NCI-H345 treated with DMSO at 0.1 percent for 48 hours (cell line): ENCODE results near the gene RIPK1.
"Not testable (repeated sequence)": the region's sequence is repeated elsewhere in the genome, so short reads cannot be mapped to it uniquely, and the experiment has no call there.

ENCODE experiments used
- DNase-seq: peaks from one replicate; lab custom pipeline; 2025; ENCODE audit not compliant: unreplicated experiment; lab: John Stamatoyannopoulos, UW

The RIPK1 gene

GRCh38 chr6:3133515-3133914 is 65.2 kb downstream of the RIPK1 start:
- DNase-seq: no peak

- no peak for DNase-seq
These were observed 67.5 kb downstream of the RIPK1 start for GRCh38 chr6:3135668-3136291.

DNA sequence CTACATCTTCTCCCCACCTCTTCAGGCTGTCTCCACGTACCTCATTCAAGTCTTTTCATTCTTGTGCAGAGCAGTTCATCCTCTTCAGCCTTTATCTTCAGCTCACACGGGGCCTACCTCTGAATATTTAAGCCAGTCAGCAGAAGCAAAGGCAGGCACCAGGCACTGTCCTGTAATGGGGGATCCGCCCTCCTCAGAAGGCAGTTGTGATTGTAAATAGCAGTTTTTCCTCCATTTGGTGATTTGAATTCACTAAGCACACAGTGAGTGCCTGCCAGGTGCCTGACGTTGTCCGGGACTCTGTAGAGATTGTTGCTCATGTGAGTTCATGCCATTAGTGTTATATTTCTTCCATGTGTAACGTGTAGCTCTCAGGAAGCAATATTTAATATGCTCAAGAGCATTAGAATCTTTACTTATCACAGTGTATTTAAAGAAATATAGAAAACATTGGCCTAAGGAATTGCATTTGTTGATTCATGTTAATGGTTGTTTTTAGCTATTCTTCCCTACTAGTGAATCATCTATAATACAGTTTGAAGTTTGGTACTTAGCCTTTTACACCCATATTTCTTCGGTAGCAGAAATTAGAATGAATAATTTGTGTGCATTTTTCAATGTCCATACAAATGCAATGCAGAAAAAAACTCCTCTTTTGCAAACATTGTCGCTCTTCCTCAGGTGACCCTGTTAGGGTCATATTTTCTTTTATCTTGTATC is 68.2 kb downstream of the RIPK1 start:
- no peak for DNase-seq

DNA sequence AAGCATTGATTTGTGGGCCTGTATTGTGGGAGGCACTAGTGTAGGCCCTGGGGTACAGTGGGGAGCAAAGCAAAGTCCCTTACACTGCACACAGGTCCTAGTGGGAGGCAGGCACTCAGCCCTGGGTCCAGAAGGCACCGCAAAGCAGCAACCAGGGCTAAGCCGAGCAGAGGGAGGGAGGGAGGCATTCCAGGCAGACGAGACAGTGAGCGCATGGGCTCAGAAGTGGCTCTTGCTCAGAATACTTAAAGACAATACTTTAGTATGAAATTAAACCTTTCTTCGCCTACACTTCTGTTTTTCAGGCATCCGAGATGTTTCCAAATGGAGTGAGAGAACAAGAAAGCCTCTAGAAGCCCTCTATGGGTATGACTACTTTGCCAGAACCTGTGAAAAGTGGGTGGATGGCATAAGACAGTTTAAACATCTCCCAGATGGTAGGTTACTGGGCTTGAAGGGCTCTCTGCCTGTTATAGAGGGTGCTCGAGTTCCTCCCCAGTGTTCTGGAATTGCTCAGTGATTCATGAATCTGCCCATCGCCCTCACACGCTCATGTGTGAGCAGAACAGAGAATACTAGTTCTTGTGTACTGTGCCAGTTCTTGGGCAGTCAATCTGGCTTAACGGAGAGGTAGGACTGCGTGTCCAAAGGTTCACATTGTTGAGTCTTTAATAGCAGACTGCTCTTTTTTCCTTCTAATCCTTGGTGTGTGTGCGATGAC is 68.9 kb downstream of the RIPK1 start:
- no peak for DNase-seq

- not testable (repeated sequence) for DNase-seq
These were observed 69.6 kb downstream of the RIPK1 start for GRCh38 chr6:3137873-3138272.

DNA sequence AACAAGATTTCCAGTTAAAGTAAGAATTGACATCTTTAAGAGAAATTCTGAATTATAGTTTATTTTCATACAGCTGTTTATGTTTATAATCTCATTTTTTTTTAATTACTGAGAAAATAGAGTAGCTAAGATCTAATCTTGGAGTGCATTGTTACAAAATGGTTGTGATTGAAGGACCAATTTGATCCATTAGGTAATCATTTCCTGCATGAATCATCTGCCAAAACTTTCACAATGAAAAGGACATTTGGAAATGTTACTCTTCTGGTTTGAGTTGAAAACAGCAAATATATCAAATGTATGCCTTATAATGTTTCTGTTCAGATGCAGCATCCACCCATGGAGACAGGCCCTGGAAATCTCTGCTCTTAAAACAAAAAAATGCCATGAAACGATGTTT is 70.0 kb downstream of the RIPK1 start:
- DNase-seq: no peak

DNA sequence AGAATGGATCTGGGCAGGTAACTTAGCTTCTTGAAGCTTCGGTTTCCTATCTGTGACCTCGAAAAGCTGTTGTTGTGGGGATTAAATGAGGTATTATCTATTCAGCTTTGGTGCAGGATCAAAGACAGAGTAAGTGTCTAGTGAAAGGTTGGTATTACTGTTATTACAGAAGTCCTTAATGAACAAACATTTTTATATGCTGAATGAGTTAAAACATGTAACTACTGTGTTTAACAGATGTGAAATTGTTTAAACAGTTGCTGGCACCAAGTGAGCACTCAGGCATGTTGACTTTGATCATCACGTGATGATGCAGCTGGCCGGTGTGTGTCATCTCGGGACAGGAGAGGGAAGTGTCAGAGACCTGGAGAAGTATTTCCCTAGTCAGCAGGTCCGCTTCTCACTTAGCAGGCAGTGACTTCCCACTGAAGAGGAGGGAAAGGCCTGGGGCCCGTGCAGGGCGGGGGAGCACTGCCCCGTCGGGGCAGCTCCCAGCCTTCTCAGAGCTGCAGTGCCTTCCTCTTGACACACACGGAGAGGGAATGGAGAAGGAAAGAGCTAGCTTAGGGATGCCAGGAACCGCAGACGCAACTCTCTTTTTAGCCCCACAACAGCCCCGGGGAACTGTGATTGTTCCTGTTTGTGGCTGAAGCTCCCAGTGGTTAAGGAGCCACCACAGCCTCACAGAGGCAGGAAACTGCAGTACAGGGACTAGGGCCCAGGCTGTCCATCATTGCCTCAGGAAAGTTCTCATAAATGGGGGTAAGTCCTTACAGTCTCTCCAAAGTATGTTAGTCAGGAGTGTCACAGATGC is 71.0 kb downstream of the RIPK1 start:
- no peak for DNase-seq

DNA sequence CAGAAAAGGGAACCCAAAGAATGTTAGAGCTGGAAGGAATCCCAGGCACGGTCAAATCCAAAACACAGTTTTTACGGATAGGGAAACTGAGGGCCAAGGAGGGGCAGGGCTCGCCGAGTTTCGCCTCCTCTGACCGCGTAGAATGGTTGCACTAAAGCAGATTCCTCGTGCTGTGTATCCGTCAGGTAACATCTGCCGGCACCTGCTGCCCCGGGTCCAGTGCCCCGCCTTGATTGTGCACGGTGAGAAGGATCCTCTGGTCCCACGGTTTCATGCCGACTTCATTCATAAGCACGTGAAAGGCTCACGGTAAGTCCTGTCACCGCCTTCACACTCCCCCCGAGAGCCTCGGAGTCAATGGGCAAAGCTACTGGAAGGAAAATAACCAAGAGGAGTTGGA is 71.9 kb downstream of the RIPK1 start:
- DNase-seq: no peak

DNA sequence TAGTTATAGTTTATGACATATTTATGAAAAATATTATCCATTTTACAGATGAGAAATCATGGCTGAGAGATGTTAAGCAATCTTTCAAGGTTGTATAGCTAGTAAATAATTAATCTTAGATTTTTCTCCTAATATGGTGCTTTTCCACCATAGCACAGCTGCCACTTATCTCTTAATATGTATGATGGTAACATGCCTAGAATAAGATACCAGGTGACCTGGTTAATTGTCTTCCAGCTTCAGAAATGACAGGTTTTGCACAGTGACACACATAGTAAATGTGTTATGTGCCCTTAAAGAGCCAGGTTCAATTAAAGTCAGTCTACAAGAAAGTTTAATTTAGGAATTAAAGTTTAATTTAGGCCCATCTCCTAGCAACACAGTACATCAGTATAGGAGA is 74.2 kb downstream of the RIPK1 start:
- DNase-seq: no peak

- no peak for DNase-seq
These were observed 74.9 kb downstream of the RIPK1 start for GRCh38 chr6:3143158-3143557.

- no peak for DNase-seq
These were observed 76.3 kb downstream of the RIPK1 start for GRCh38 chr6:3144571-3144970.

GRCh38 chr6:3147914-3148757 is 79.8 kb downstream of the RIPK1 start:
- DNase-seq: no peak

GRCh38 chr6:3151691-3152090 is 83.4 kb downstream of the RIPK1 start:
- no peak for DNase-seq

- DNase-seq: no peak
These were observed 84.4 kb downstream of the RIPK1 start for GRCh38 chr6:3152689-3153088.

DNA sequence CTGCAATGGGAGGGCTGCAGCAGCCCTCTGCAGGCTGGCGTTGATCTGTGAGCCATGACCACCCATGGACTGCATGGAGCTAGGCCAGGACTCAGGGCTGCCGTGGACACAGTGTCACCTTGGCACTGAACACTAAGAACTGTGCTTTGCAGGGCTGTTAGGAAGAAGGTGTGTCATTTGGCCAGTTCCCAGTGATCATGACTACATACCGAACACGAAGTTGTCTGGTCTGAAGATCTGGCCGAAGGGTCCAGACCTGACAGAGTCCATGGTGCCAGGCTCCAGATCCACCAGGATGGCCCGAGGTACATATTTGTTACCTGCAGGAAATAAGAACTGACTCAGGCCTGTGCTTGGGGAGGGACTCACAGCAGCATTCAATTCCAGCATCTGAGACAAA is 87.1 kb downstream of the RIPK1 start:
- DNase-seq: not testable (repeated sequence)

GRCh38 chr6:3156184-3157130 is 88.2 kb downstream of the RIPK1 start:
- DNase-seq: not testable (repeated sequence)

DNA sequence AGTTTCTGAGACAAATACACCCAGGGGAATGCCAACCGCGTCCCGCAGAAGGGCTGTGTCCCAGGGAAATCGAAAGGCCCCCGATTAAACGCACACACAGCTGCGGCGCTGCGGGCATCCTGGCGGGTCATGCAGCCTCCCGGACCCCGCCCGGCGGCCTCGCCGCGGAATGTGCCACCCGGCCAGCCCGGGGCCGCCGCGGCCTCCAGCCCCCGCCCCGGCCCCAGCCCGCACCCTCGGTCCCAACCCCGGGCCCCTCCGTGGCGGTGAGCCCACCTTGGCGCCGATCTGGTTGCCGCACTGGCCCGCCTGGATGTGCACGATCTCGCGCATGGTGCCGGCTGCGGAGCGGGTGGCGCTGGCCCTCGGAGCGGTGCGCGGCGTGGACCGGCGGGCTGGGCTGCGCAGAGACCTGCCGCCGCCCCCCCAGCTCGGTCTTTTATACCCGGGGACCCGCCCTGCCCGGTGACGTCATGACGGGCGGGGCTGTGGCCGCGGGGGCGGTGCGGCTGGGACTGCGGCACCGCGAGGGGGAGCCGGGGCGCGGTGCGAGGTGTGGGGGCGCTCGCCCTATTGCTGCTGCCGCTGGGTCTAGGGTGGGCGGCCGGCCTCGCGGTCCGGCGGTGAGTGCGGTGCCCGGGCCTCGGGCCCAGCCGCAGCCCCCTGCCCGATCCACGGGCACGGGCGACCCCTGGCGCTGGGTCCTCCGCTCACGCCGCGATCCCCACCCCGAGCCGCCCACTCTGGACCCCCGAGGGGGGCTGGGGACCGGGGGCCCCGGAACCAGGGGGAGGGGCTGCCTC is 89.0 kb downstream of the RIPK1 start, which contains the start of gene TUBB2A:
TSS of gene TUBB2A (minus strand) at position 414 of the 803 bp plus-strand sequence. CDS start at position 333, 81 bp downstream.
- no peak for DNase-seq
